Measurements from ENCODE around the gene SEPTIN10.

SEPTIN10 gene

DNA sequence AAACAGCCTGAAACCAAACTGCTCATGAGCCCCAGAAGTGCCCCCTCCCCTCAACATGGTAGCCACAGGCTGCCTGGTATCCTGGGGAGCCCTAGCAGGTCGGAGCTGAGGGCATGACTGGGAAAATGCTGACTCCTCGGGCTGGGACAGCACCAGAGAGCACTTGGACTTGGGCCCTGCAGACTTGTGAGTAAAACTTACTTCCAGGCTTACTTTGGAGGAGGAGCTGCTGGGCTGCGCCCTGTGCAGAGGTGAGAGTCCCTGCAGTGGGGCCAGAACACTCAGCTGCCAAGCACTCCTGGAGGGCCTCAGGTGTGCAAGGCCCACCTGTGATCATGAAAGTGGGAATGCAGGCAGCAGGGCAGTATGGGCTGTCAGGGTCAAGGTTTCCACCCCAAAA, 119.4 kb downstream of the SEPTIN10 start:
- DNase-seq, result no peak

DNA sequence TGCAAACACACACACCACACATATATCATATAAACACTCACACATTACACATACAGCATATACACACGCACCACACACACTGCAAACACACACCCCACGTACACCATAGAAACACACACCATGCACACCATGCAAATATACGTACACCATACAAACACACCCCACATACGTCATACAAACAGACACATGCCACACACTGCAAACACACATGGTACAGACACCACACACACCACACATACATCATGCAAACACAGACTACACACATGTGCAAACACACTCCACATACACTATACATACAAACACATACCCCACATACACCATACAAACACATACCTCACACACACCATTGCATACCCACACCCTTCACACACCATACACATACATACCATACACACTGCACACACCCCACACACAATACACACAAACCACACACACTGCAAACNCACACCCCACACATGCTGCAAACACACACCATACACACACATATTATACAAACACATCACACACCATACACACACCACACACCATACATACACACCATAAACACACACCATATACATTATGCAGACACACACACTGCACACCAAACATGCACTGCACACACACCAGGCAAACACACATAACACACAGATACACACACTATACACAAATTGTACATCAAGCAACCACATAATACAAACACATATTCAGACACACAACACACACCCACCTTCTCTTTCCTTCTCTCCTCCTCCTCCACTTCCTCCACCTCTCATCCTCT, 120.4 kb downstream of the SEPTIN10 start:
- no peak for DNase-seq

All from stimulated activated CD4-positive, alpha-beta T cell treated with anti-CD3 and anti-CD28 coated beads, Interleukin-4, amount 100 ng/mL, for 4 hours (primary cell).